A549 (cell line): ENCODE data around the gene BMAL1.

Source experiments
- CBX8 ChIP-seq: fragments of 200-600 bp; sonication (generic); IDR thresholded peaks from 2 replicates; pipeline ENCODE4 v1.6.1; 2016
- TF ChIP-seq, protein P1 (sequence below): fragments of >200 bp; sonication (Bioruptor Twin); formaldehyde crosslinking; IDR thresholded peaks from 3 replicates; pipeline ENCODE4 v1.5.1; 2016

DNA sequence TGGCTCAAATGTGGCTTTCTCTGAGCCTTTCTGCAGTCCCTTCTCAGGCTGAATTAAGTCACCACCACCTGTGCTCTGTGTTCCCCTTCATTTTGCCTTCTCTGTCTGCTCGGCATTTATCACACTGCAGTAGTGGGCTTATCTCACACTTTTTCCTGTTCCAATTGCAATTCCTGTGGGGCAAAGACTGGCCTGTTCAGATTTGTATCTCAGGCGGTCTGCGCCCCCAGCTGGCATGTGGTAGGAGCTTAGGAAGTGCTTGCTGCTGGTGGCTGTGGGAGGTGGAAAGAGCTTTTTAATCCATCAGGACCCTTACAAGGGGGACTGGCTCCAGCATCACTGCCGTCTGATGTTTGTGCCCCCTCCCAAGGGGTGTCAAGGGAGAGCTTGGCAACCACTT, 21.2 kb downstream of the BMAL1 start:
- TF ChIP-seq, protein P1, sequence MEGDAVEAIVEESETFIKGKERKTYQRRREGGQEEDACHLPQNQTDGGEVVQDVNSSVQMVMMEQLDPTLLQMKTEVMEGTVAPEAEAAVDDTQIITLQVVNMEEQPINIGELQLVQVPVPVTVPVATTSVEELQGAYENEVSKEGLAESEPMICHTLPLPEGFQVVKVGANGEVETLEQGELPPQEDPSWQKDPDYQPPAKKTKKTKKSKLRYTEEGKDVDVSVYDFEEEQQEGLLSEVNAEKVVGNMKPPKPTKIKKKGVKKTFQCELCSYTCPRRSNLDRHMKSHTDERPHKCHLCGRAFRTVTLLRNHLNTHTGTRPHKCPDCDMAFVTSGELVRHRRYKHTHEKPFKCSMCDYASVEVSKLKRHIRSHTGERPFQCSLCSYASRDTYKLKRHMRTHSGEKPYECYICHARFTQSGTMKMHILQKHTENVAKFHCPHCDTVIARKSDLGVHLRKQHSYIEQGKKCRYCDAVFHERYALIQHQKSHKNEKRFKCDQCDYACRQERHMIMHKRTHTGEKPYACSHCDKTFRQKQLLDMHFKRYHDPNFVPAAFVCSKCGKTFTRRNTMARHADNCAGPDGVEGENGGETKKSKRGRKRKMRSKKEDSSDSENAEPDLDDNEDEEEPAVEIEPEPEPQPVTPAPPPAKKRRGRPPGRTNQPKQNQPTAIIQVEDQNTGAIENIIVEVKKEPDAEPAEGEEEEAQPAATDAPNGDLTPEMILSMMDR, result no peak
- no peak for TF ChIP-seq CBX8
